GM12878 (cell line): Measurements from ENCODE around the gene KRT79. TPM values are rescaled to one million over a fixed set of nuclear protein-coding genes. Genes with fewer than 3 reads are reported as not detected.

ENCODE experiments used
- ATAC-seq: fragments of 200-7000 bp; cut with Tn5 transposase; 3 replicates; pipeline ENCODE4 v1.9.1; 2020; ENCODE audit warnings: mild to moderate bottlenecking, moderate library complexity
- BruUV-seq: library from RNA; stranded (reverse); fragments of 400-500 nt; replicated peaks from 2 replicates; lab custom pipeline; 2021; lab: Mats Ljungman, UMichigan
- CTCF ChIA-PET: fragments of 300-600 bp; sonication (Branson Sonifier 250); formaldehyde crosslinking; extraction: SDS; loops from one replicate; lab custom pipeline; 2021; ENCODE audit warnings: inconsistent platforms; lab: Yijun Ruan, JAX
- POLR2A ChIA-PET: fragments of 350-600 bp; formaldehyde crosslinking; extraction: SDS; loops from one replicate; lab custom pipeline; 2021; ENCODE audit warnings: inconsistent platforms; lab: Charles Lee
- RAD21 ChIA-PET: fragments of 300-600 bp; sonication (Branson Sonifier 250); formaldehyde crosslinking; loops from one replicate; lab custom pipeline; 2023; ENCODE audit warnings: antibody characterized with exemption; ENCODE audit not compliant: unreplicated experiment; lab: Charles Lee
- SMC1A ChIA-PET: fragments of 300-600 bp; sonication (Branson Sonifier 250); formaldehyde crosslinking; loops from one replicate; lab custom pipeline; 2023; ENCODE audit not compliant: unreplicated experiment, uncharacterized antibody; lab: Charles Lee
- DNase-seq: peaks from one replicate; pipeline ENCODE4 v3.0.0-alpha.2; 2011; ENCODE audit warnings: low read depth, low spot score
- FAIRE-seq: peaks from 3 replicates; lab custom pipeline; 2011; peaks lifted over from hg19 to GRCh38; lab: Jason Lieb, UNC
- H2AFZ ChIP-seq: 2 replicates; pipeline ENCODE4 v1.6.0; 2011; ENCODE audit warnings: low read depth, low read length, control low read depth; ENCODE audit not compliant: control insufficient read depth
- H3K27ac ChIP-seq: 2 replicates; pipeline ENCODE4 v1.5.1; 2011; ENCODE audit warnings: control low read depth; ENCODE audit not compliant: control insufficient read depth, insufficient read depth
- H3K27me3 ChIP-seq, 2 experiments: replicated peaks in 1 of 2; 2 replicates each; pipeline versions ENCODE4 v1.6.0 to v1.6.1; 2011; ENCODE audit warnings: low read length in 1 of 2; ENCODE audit not compliant: control insufficient read depth in 2 of 2, insufficient read depth in 2 of 2
- H3K36me3 ChIP-seq, 2 experiments: 2 replicates each; pipeline ENCODE4 v1.5.1; 2011; ENCODE audit warnings: low read length in 1 of 2; ENCODE audit not compliant: control insufficient read depth in 2 of 2, insufficient read depth in 2 of 2
- H3K4me1 ChIP-seq: 2 replicates; pipeline ENCODE4 v1.6.1; 2011; ENCODE audit warnings: mild to moderate bottlenecking, low read length, moderate library complexity, mixed read lengths; ENCODE audit not compliant: control insufficient read depth, insufficient read depth
- H3K4me2 ChIP-seq: 2 replicates; pipeline ENCODE4 v1.6.0; 2011; ENCODE audit warnings: control low read depth; ENCODE audit not compliant: control insufficient read depth, insufficient read depth
- H3K4me3 ChIP-seq: fragments of 200-600 bp; sonication (generic); 2 replicates; pipeline ENCODE4 v1.5.1; 2016
- H3K79me2 ChIP-seq: 2 replicates; pipeline ENCODE4 v1.6.0; 2011; ENCODE audit warnings: low read length; ENCODE audit not compliant: control insufficient read depth, insufficient read depth
- H3K9ac ChIP-seq: 2 replicates; pipeline ENCODE4 v1.8.0; 2011; ENCODE audit warnings: low read length, control low read depth, mixed read lengths; ENCODE audit not compliant: control insufficient read depth, insufficient read depth
- H3K9me3 ChIP-seq: replicated peaks from 3 replicates; pipeline ENCODE4 v1.5.1; 2011; ENCODE audit warnings: mild to moderate bottlenecking, low read length; ENCODE audit not compliant: control insufficient read depth, insufficient read depth
- H4K20me1 ChIP-seq: 2 replicates; pipeline ENCODE4 v1.6.0; 2011; ENCODE audit not compliant: control insufficient read depth, insufficient read depth
- ASH2L ChIP-seq: fragments of 300-600, 200-600 bp; sonication (generic); IDR thresholded peaks from 2 replicates; pipeline ENCODE4 v1.6.1; 2017; ENCODE audit warnings: low read depth, mild to moderate bottlenecking, borderline replicate concordance
- BACH1 ChIP-seq: fragments of 450-650 bp; IDR thresholded peaks from 2 replicates; pipeline ENCODE4 v1.6.1; 2017; ENCODE audit warnings: mild to moderate bottlenecking, borderline replicate concordance
- BHLHE40 ChIP-seq, 2 experiments: fragments of 450-650 bp in 1 of 2; IDR thresholded peaks; 2 replicates each; pipeline ENCODE4 v1.6.1; 2011 to 2017; ENCODE audit warnings: low read depth in 2 of 2, borderline replicate concordance in 1 of 2, improper control_type of control experiment in 1 of 2, low read length in 1 of 2, mild to moderate bottlenecking in 1 of 2
- BMI1 ChIP-seq: fragments of 450-650 bp; IDR thresholded peaks from 2 replicates; pipeline ENCODE4 v1.6.1; 2016; ENCODE audit warnings: mild to moderate bottlenecking, moderate library complexity, borderline replicate concordance
- HDGF ChIP-seq: fragments of 450-650 bp; IDR thresholded peaks from 2 replicates; pipeline ENCODE4 v1.6.1; 2016; ENCODE audit warnings: antibody characterized with exemption
- KLF5 ChIP-seq: fragments of 450-650 bp; IDR thresholded peaks from 2 replicates; pipeline ENCODE4 v1.6.1; 2014; ENCODE audit warnings: mild to moderate bottlenecking; ENCODE audit not compliant: partially characterized antibody
- LARP7 ChIP-seq: fragments of 450-650 bp; IDR thresholded peaks from 2 replicates; pipeline ENCODE4 v1.6.1; 2017; ENCODE audit warnings: mild to moderate bottlenecking
- MLLT1 ChIP-seq: fragments of 450-650 bp; IDR thresholded peaks from 2 replicates; pipeline ENCODE4 v1.6.1; 2016; ENCODE audit warnings: mild to moderate bottlenecking
- MYC ChIP-seq: IDR thresholded peaks from 2 replicates; pipeline ENCODE4 v1.6.1; 2011; ENCODE audit warnings: mild to moderate bottlenecking, low read length, moderate library complexity, inconsistent platforms; ENCODE audit not compliant: insufficient read depth, insufficient replicate concordance, insufficient read length, severe bottlenecking
- POLR2A ChIP-seq: IDR thresholded peaks from 2 replicates; pipeline ENCODE4 v1.6.1; 2011; ENCODE audit warnings: low read depth, mild to moderate bottlenecking, low read length
- RAD21 ChIP-seq: IDR thresholded peaks from 2 replicates; pipeline ENCODE4 v1.6.1; 2011; ENCODE audit warnings: mild to moderate bottlenecking, low read depth, low read length, moderate library complexity; ENCODE audit not compliant: insufficient read depth
- SIX5 ChIP-seq: IDR thresholded peaks from 2 replicates; pipeline ENCODE4 v1.6.1; 2011; ENCODE audit warnings: mild to moderate bottlenecking, low read depth, low read length, moderate library complexity; ENCODE audit not compliant: severe bottlenecking
- SP1 ChIP-seq: IDR thresholded peaks from one replicate; pipeline ENCODE4 v1.6.1; 2011; ENCODE audit warnings: low read depth, low read length
- SREBF1 ChIP-seq: IDR thresholded peaks from 2 replicates; pipeline ENCODE4 v1.6.1; 2012; ENCODE audit warnings: mild to moderate bottlenecking, low read length
- SREBF2 ChIP-seq: IDR thresholded peaks from 2 replicates; pipeline ENCODE4 v1.6.1; 2012; ENCODE audit warnings: mild to moderate bottlenecking, low read length
- SRF ChIP-seq, 2 experiments: IDR thresholded peaks; 2 replicates each; pipeline ENCODE4 v1.6.1; 2011; ENCODE audit warnings: low read depth in 2 of 2, low read length in 2 of 2, mild to moderate bottlenecking in 1 of 2, moderate library complexity in 1 of 2
- STAT1 ChIP-seq: fragments of 450-650 bp; conservative IDR thresholded peaks from 2 replicates; pipeline ENCODE4 v1.6.1; 2014; ENCODE audit warnings: antibody characterized with exemption, mild to moderate bottlenecking
- TBL1XR1 ChIP-seq: IDR thresholded peaks from 2 replicates; pipeline ENCODE4 v1.6.1; 2012; ENCODE audit warnings: low read depth, low read length, improper control_type of control experiment
- USF1 ChIP-seq: IDR thresholded peaks from 2 replicates; pipeline ENCODE4 v1.6.1; 2011; ENCODE audit warnings: borderline replicate concordance, low read depth, mild to moderate bottlenecking, moderate library complexity, mixed read lengths, low read length; ENCODE audit not compliant: insufficient read depth; ENCODE audit errors: extremely low read length
- ZNF274 ChIP-seq: IDR thresholded peaks from one replicate; pipeline ENCODE4 v1.8.0; 2011; ENCODE audit not compliant: insufficient read length, insufficient read depth
- WGBS: methylation state at CpG from one replicate; pipeline ENCODE4 v1.1.6; 2016; ENCODE audit warnings: low lambda C conversion rate; ENCODE audit not compliant: insufficient replicate concordance, insufficient coverage; ENCODE audit errors: missing lambda C conversion rate; 5-methylcytosine and 5-hydroxymethylcytosine counted together
- in situ Hi-C: fragments of 300-500 bp; cut with MboI; formaldehyde crosslinking; loops from 9 replicates; pipeline ENCODE4 v1.14.3; 2018; ENCODE audit warnings: mixed read lengths
- intact Hi-C: fragments of 100-400 bp; cut with micrococcal nuclease; formaldehyde crosslinking; loops from one replicate; pipeline ENCODE4 v1.14.2; 2022; ENCODE audit not compliant: unreplicated experiment
- polyA plus RNA-seq, 11 experiments: library from polyadenylated mRNA; depleted of rRNA in 4 of 11; unstranded in 6 of 11; stranded (reverse) in 5 of 11; fragments of >200 nt; fragmentation: Nextera tagmentation in 4 of 11; fragmentation: Illumina TruSeq in 1 of 11; extraction: Ambion mirVana in 4 of 11; extraction: Trizol in 1 of 11; gene quantifications; 1 replicate in 1 of 11; 2 replicates in 10 of 11; pipeline versions ENCODE4 v1.2.1 to v1.2.3, GENCODE V29; 2011 to 2016; ENCODE audit warnings: inconsistent platforms in 2 of 11, missing spikeins in 2 of 11, low read depth in 1 of 11
- total RNA-seq, 4 experiments: library from RNA; depleted of rRNA in 3 of 4; stranded (reverse); fragments of >200 nt in 3 of 4; fragmentation: Illumina TruSeq in 1 of 4; extraction: Trizol in 1 of 4; gene quantifications; 2 replicates each; pipeline versions ENCODE4 v1.2.1 to v1.2.3, GENCODE V29; 2013 to 2021

Gene KRT79
- total and polyA plus RNA-seq, 10 of the 15 experiments (the other 5 are each of a cell fraction or from before 2014, with no cell fraction given): 0.03 to 0.09 (median 0.07) TPM; not detected in 7

GRCh38 chr12:52873513-52873831 lies 39.4 kb upstream of the KRT79 start (continued):
- TF ChIP-seq MLLT1 (no peak), SIX5 (no peak), RAD21 (no peak), STAT1 (no peak), ASH2L (no peak), MYC (no peak), ZNF274 (no peak)

- POLR2A ChIA-PET: no interaction called here
- no peak overlapping the region for H3K27ac ChIP-seq
- intact Hi-C loops (no loop called here), in situ Hi-C loops (no loop called here)
- H3K9ac ChIP-seq: no peak overlapping the region
- 45% methylated on average over 13 of the region's 13 CpGs for WGBS
- H3K36me3 ChIP-seq: no peaks in the 10 kb centered on the region
- no peak overlapping the region for H3K4me3 ChIP-seq
- no peak overlapping the region for H2AFZ ChIP-seq
- no peaks in the 10 kb centered on the region for H4K20me1 ChIP-seq
- SMC1A ChIA-PET: interaction anchor here (1.6 kb wide), 1 partner anchor 289 kb away, joined by 4 read pairs; no protein-coding TSS in a partner anchor
- RAD21 ChIA-PET: interaction anchor here (0.8 kb wide), 1 partner anchor 36 kb away, joined by 3 read pairs; no protein-coding TSS in a partner anchor
- CTCF ChIA-PET: interaction anchor here (0.9 to 1.4 kb wide), 3 partner anchors 12 to 716 kb away, joined by 3 to 4 read pairs (median 3); no protein-coding TSS in a partner anchor
- peaks cover 0 to 3% of the 10 kb centered on the region in 2 experiments; a peak in 2 of 4 replicates for H3K27me3 ChIP-seq
- no peak for FAIRE-seq
- H3K9me3 ChIP-seq: no peaks in the 10 kb centered on the region
- peaks cover 6% of the 10 kb centered on the region for H3K4me1 ChIP-seq
- no peaks in the 10 kb centered on the region for H3K79me2 ChIP-seq
- no TSS peak for BruUV-seq
- DNase-seq: no peak
- ATAC-seq: no peak
- no peak overlapping the region for H3K4me2 ChIP-seq
- TF ChIP-seq SRF (IDR thresholded peaks at IDR 0.05; ENCODE audit: low read depth in 2 of 2, low read length in 2 of 2) (no peak), SREBF1 (no peak), SREBF2 (no peak), HDGF (no peak), BACH1 (no peak), KLF5 (no peak), POLR2A (no peak), LARP7 (no peak), TBL1XR1 (no peak), SP1 (no peak), USF1 (no peak), BMI1 (no peak), ASH2L (no peak), BHLHE40 (IDR thresholded peaks at IDR 0.05; ENCODE audit: borderline replicate concordance in 1 of 2, low read depth in 2 of 2, low read length in 1 of 2) (no peak)
Measured at GRCh38 chr12:52872644-52873389, 38.7 kb upstream of the KRT79 start.
